GM19193 (cell line): ENCODE results near the gene VAV2.

Source experiments
- POLR2A ChIP-seq: IDR thresholded peaks from 4 replicates; pipeline ENCODE4 v1.6.1; 2011; ENCODE audit not compliant: insufficient read depth, insufficient read length; ENCODE audit errors: extremely low read depth

The VAV2 gene

DNA sequence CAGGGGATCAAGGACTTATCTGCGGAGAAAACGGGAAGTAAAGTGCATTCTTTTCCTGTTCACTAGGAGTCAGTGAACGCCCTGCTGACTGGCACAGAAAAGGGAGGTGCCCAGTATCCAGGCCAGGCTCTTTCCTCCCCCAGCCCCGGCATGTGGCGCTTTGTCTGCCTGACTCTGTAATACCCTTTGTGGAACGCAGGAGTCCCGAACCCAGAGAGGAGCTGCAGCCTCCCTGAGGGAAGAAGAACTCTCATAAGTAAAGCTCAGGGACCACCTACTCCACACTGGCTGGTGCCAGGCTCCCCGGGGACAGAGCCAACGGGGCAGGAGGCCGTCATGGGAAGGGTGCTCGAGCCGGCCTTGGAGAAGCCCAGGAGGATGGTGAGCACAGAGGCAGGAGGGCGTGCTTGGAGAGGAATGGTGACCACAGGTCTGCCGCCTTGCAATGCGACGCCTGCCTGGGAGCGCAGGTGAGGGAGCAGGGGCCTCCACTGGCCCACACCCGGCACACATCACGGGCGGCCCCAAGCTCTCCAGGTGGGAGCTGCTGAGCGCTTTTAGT lies 31.5 kb downstream of the VAV2 start:
- no peak for TF ChIP-seq POLR2A

- TF ChIP-seq POLR2A = no peak
Observed at GRCh38 chr9:133959966-133960567, 32.1 kb downstream of the VAV2 start.

- no peak for TF ChIP-seq POLR2A
Observed at GRCh38 chr9:133959171-133959570, 33.0 kb downstream of the VAV2 start.

- peak; percentile 40 for TF ChIP-seq POLR2A
Observed at GRCh38 chr9:133958756-133959155, 33.4 kb downstream of the VAV2 start.

GRCh38 chr9:133957328-133957727 lies 34.8 kb downstream of the VAV2 start:
- TF ChIP-seq POLR2A = no peak

DNA sequence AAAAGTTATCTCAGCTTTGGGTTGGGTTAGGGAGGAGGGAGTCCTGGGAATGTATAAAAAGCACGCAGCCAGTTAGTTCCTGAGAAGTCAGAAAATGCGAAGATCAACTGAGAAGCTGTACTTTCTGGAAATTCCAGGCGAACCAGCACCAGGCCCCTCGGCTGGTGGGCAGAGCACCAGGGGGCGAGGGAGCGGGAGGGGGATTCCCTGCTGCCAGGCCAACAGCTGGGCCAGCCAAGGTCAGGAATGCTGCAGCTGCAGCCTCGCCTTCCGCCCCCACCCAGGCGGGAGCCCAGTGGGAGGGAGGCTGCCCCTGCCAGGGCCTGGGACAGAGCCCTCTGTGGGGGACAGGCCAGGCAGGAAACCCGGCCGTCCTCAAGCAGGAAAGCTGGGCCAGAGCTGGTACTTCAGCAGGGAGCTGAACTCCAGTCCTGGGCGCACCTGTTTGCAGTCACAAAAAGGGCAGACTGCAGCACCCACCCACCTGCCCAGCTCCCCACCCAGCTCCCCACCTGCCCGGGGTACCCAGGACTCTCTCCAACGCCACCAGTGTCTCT lies 35.5 kb downstream of the VAV2 start:
- no peak for TF ChIP-seq POLR2A

DNA sequence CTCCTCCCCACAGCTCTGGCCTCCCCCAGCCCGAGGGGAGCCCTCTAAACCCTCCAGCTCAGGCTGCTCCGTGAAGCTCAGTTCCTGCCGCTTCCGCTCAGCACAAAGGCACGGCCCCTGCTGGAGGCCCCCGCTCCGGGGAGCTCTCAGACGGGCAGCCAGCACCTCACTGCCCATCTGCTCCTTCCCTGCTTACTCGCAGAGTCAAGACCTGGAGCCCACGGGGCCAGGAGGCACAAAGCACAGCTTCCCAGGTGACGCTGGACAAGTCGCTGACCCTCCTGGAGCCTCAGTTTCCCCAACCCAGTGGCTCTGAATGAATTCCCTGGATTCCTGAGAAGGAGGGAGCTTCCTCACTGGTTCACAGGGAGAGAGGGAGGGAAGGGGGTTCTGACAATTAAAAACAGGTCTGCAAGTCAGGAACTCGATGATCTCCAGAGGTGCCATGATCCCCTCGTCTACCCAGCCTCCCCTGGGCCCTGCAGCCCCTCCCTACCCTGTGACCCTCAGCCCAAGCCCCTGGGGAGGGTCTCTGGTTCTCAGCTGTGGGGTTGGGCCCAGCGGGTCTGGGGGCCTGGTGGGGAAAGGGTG lies 36.2 kb downstream of the VAV2 start:
- TF ChIP-seq POLR2A = peak; percentile 76

GRCh38 chr9:133954862-133955529 lies 37.1 kb downstream of the VAV2 start:
- peak; percentile 41 for TF ChIP-seq POLR2A

- no peak for TF ChIP-seq POLR2A
Observed at GRCh38 chr9:133953976-133954709, 38.0 kb downstream of the VAV2 start.

- no peak for TF ChIP-seq POLR2A
Observed at GRCh38 chr9:133953621-133953975, 38.5 kb downstream of the VAV2 start.

DNA sequence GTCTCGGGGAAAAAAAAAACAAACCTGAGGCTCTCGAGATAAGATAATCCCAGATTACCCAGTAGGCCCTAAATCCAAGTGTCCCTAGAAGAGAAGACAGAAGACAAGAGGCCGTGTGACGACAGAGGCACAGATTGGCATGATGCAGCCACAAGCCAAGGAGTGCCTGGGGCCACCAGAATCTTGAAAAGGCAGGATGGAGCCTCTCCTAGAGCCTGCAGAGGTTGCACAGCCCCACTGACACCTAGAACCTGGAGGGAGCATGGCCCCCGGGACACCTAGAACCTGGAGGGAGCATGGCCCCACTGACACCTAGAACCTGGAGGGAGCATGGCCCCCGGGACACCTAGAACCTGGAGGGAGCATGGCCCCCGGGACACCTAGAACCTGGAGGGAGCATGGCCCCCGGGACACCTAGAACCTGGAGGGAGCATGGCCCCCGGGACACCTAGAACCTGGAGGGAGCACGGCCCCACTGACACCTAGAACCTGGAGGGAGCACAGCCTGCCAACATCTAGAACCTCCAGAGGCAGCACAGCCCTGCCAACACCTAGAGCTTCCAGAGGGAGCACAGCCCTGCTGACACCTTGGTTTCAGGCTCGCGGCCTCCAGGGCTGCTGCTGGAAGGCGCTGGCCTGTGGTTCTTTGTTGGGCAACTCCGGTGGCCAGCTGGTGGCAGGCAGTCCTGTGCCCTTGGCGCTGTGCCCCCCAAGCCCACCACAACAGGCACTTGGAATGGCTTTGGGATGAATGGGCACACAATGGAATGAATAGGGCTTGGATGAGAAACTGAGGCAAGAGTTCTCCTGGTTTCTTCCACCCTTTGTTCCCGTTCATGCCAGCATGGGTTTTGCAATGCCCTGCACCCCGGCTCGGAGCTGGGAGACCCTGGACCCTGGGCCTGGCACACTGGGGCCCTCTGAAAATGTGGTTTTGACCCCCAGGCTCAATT lies 39.2 kb downstream of the VAV2 start:
- no peak for TF ChIP-seq POLR2A

GRCh38 chr9:133951265-133951664 lies 40.9 kb downstream of the VAV2 start:
- TF ChIP-seq POLR2A = no peak

DNA sequence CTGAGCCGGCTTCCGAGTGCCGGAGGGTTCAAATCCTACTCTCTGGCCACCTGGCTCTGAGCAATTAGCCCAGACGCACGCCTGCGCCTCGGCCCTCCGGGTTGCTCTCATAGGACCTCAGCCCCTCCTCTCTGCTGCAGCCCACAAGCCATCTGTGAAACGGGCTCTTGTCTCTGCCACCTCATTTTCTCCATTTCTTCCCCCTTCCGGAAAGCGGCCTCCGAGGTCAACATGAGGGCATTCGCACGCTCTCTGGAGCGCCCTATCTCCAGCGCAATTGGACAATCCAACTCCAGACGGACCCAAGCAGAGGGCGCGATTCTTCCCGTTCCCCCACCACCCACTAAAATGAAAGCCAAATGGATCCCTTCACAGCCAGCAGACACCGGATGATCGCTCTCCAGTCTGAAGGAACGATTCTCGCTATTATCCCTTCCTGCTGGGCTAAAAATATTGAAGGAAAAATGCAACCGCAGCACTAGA lies 41.5 kb downstream of the VAV2 start:
- TF ChIP-seq POLR2A = no peak

- TF ChIP-seq POLR2A = no peak
Observed at GRCh38 chr9:133950192-133950591, 41.9 kb downstream of the VAV2 start.
